Stomach (tissue), 9 donors: ENCODE measurements around the gene PRKCQ. TPM values are rescaled to one million over a fixed set of nuclear protein-coding genes. Genes with fewer than 3 reads are reported as not detected.

ENCODE experiments used
- DNase-seq, 2 donors: peaks; one replicate each; pipeline versions ENCODE4 v3.0.0 to v3.0.0-alpha.2; 2013 to 2019
- H3K27ac ChIP-seq, 5 donors: fragments of 200-600 bp in 4 of 5; sonication (generic) in 4 of 5; one replicate each; pipeline ENCODE4 v1.5.1; 2013 to 2019; ENCODE audit warnings: mild to moderate bottlenecking in 1 of 5, moderate library complexity in 1 of 5
- H3K27me3 ChIP-seq, 3 donors: fragments of 200-600 bp; sonication (generic); one replicate each; pipeline ENCODE4 v1.5.1; 2017 to 2019; ENCODE audit warnings: mixed run types in 1 of 3
- H3K36me3 ChIP-seq, 4 donors: fragments of 200-600 bp; sonication (generic); 1 replicate in 3 of 4; 2 replicates in 1 of 4; pipeline ENCODE4 v1.5.1; 2016 to 2019
- H3K4me1 ChIP-seq, 4 donors: fragments of 200-600 bp; sonication (generic); one replicate each; pipeline ENCODE4 v1.5.1; 2016 to 2019
- H3K4me3 ChIP-seq, 4 donors: fragments of 200-600 bp; sonication (generic) in 3 of 4; one replicate each; pipeline ENCODE4 v1.5.1; 2016 to 2019; ENCODE audit warnings: mild to moderate bottlenecking in 1 of 4
- H3K9me3 ChIP-seq, 4 donors: fragments of 200-600 bp; sonication (generic); one replicate each; pipeline ENCODE4 v1.5.1; 2016 to 2019
- EP300 ChIP-seq: sonication (generic); formaldehyde crosslinking; IDR thresholded peaks from one replicate; pipeline ENCODE4 v1.6.1; 2017; ENCODE audit warnings: antibody characterized with exemption
- POLR2A ChIP-seq, 4 donors: fragments of 450-650 bp; IDR thresholded peaks; one replicate each; pipeline ENCODE4 v1.6.1; 2016; ENCODE audit warnings: antibody characterized with exemption in 4 of 4, control low read depth in 2 of 4, mild to moderate bottlenecking in 1 of 4, moderate library complexity in 1 of 4
- POLR2AphosphoS5 ChIP-seq, 3 donors: sonication (generic); formaldehyde crosslinking; IDR thresholded peaks; one replicate each; pipeline ENCODE4 v1.6.1; 2016; ENCODE audit warnings: antibody characterized with exemption in 3 of 3
- WGBS, 5 donors: extraction: QIAGEN DNeasy Blood & Tissue Kit in 3 of 5; methylation state at CpG; one replicate each; pipeline versions ENCODE4 v1.1.5 to v1.1.7; 2013 to 2018; 5-methylcytosine and 5-hydroxymethylcytosine counted together
- intact Hi-C: fragments of 100-400 bp; cut with DNase I; formaldehyde crosslinking; loops from one replicate; pipeline ENCODE4 v1.15.1; 2023; ENCODE audit warnings: low total_unique reads
- polyA plus RNA-seq, 3 donors: library from polyadenylated mRNA; stranded (reverse); fragments of 200-250 nt; gene quantifications; one replicate each; pipeline ENCODE4 v1.2.3, GENCODE V29; 2013
- total RNA-seq, 5 donors: library from RNA; depleted of rRNA; stranded (reverse); fragments of >200 nt; gene quantifications; one replicate each; pipeline versions ENCODE4 v1.1.0 to v1.2.3, GENCODE V29; 2014 to 2016
- TF ChIP-seq, protein P1 (sequence below), 7 experiments: fragments of 450-650 bp in 4 of 7; fragments of 200-600 bp in 3 of 7; sonication (generic) in 3 of 7; IDR thresholded peaks; one replicate each; pipeline ENCODE4 v1.5.1; 2016 to 2019; ENCODE audit warnings: antibody characterized with exemption in 7 of 7, control low read depth in 2 of 7, mild to moderate bottlenecking in 1 of 7
- donor health status: healthy with polysubstance abuse.
- donor health status: Bipolar disorder and iron deficiency.
- donor health status: healthy.

The PRKCQ gene
- total and polyA plus RNA-seq, 8 donors, result 0.25 to 5.1 (median 0.63) TPM; not detected in 1

- Histone ChIP-seq H3K4me3 (no peak overlapping the region), H3K4me1 (peaks cover 0 to 12% (median 0%) of the 10 kb centered on the region in 4 donors), H3K27me3 (no peaks in the 10 kb centered on the region), H3K27ac (no peak overlapping the region), H3K9me3 (no peaks in the 10 kb centered on the region), H3K36me3 (no peaks in the 10 kb centered on the region)
- WGBS, 5 donors, result 57 to 82% (median 77%) methylated on average over 7 of the region's 7 CpGs
- intact Hi-C loops, result no loop called here
- TF ChIP-seq POLR2A (IDR thresholded peaks at IDR 0.05) (no peak), POLR2AphosphoS5 (IDR thresholded peaks at IDR 0.05) (no peak), EP300 (no peak)
- TF ChIP-seq, protein P1, sequence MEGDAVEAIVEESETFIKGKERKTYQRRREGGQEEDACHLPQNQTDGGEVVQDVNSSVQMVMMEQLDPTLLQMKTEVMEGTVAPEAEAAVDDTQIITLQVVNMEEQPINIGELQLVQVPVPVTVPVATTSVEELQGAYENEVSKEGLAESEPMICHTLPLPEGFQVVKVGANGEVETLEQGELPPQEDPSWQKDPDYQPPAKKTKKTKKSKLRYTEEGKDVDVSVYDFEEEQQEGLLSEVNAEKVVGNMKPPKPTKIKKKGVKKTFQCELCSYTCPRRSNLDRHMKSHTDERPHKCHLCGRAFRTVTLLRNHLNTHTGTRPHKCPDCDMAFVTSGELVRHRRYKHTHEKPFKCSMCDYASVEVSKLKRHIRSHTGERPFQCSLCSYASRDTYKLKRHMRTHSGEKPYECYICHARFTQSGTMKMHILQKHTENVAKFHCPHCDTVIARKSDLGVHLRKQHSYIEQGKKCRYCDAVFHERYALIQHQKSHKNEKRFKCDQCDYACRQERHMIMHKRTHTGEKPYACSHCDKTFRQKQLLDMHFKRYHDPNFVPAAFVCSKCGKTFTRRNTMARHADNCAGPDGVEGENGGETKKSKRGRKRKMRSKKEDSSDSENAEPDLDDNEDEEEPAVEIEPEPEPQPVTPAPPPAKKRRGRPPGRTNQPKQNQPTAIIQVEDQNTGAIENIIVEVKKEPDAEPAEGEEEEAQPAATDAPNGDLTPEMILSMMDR (IDR thresholded peaks at IDR 0.05), result no peak
- DNase-seq, result no peak
Observed at GRCh38 chr10:6562221-6562620, 17.9 kb downstream of the PRKCQ start.

DNA sequence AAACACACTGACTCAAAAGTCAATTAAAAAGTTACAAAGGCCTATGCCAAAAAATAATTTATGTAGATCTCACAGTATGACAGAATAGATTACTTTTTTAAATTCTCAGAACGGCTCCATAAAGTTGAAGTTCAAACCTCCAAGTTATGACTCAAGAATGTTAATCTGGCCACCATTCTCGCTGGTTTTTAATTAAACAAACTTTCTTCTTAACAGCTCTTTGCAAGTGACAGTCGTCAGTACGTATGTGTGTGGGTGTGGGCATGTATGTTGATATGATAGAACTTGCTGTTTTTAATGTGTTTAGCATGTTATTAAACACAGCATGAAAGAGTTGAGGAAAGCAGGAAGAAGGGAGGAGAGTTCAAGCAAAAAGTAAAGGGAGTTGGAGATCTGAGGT lies 18.5 kb downstream of the PRKCQ start:
- Histone ChIP-seq H3K4me3 (no peak overlapping the region), H3K36me3 (no peaks in the 10 kb centered on the region), H3K9me3 (no peaks in the 10 kb centered on the region), H3K27ac (no peak overlapping the region), H3K4me1 (peaks cover 0 to 12% (median 0%) of the 10 kb centered on the region in 4 donors), H3K27me3 (no peaks in the 10 kb centered on the region)
- DNase-seq, result no peak
- intact Hi-C loops, result no loop called here
- 27 to 37% (median 30%) methylated on average over 4 of the region's 4 CpGs for WGBS, 5 donors
- TF ChIP-seq POLR2AphosphoS5 (IDR thresholded peaks at IDR 0.05) (no peak), EP300 (no peak), POLR2A (IDR thresholded peaks at IDR 0.05) (no peak)
- TF ChIP-seq, protein P1 (IDR thresholded peaks at IDR 0.05), result no peak

- DNase-seq, result no peak
- Histone ChIP-seq H3K4me3 (no peak overlapping the region), H3K36me3 (no peaks in the 10 kb centered on the region), H3K4me1 (peaks cover 0 to 8% (median 0%) of the 10 kb centered on the region in 4 donors), H3K27ac (peak overlapping the region in 3 of 5 donors; percentile 4 to 44 (median 5)), H3K27me3 (no peaks in the 10 kb centered on the region), H3K9me3 (no peaks in the 10 kb centered on the region)
- TF ChIP-seq, protein P1 (IDR thresholded peaks at IDR 0.05), result no peak
- TF ChIP-seq EP300 (no peak), POLR2A (IDR thresholded peaks at IDR 0.05) (no peak), POLR2AphosphoS5 (IDR thresholded peaks at IDR 0.05) (no peak)
- 85 to 96% (median 91%) methylated on average over 12 of the region's 12 CpGs for WGBS, 5 donors
- intact Hi-C loops, result no loop called here
Observed at GRCh38 chr10:6558759-6559461, 21.2 kb downstream of the PRKCQ start.

DNA sequence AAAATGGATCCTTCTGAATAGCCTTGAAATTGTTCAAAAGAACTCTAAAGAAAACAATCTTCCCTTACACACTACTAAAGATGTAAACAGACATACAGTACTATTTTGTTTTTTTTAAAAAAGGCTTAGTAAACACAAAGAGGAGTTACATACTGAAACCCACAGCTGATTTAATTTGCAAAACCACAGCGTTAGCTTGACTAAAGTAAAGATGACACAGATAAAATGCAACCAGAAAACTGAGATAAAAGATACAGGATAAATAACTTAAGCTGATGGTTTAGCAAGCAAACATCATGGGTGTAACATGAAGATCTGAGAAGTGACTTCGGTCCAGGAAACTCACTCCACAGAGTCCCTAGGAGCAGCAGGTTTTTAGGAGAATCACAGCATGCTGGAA lies 21.8 kb downstream of the PRKCQ start:
- no peaks in the 10 kb centered on the region for H3K36me3 ChIP-seq
- 44 to 60% (median 54%) methylated on average over 2 of the region's 2 CpGs for WGBS, 5 donors
- DNase-seq, result no peak
- TF ChIP-seq, protein P1 (IDR thresholded peaks at IDR 0.05), result no peak
- TF ChIP-seq EP300 (no peak), POLR2A (IDR thresholded peaks at IDR 0.05) (no peak), POLR2AphosphoS5 (IDR thresholded peaks at IDR 0.05) (no peak)
- H3K27ac ChIP-seq, result peak overlapping the region in 3 of 5 donors; percentile 4 to 44 (median 5)
- no peaks in the 10 kb centered on the region for H3K9me3 ChIP-seq
- H3K4me1 ChIP-seq, result peaks cover 0 to 7% (median 0%) of the 10 kb centered on the region in 4 donors
- intact Hi-C loops, result no loop called here
- H3K4me3 ChIP-seq, result no peak overlapping the region
- no peaks in the 10 kb centered on the region for H3K27me3 ChIP-seq
